Measurements from ENCODE around the gene ZDHHC7.

The ZDHHC7 gene

DNA sequence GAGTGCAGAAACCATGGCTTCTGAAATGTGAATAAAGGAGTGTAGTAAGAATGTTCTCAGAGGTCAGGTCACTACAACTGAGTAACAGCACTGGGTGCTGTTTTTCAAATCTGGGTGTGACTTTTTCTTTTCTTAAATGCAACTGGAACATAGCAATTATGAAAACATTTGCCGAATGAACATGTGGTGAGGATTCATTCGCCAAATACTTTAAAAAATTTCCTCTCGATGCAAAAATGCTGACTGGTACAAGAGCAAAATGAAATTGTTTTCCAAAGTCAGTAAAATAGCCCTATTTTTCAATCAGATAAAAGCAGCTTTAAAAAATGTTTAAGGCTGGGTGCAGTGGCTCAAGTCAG is 18.6 kb downstream of the ZDHHC7 start:
- no peak overlapping the region for H3K4me3 ChIP-seq (ENCODE audit: low read depth, low read length)
- peak; percentile 75 for DNase-seq (ENCODE audit: low read depth)
- TF ChIP-seq, protein P1, sequence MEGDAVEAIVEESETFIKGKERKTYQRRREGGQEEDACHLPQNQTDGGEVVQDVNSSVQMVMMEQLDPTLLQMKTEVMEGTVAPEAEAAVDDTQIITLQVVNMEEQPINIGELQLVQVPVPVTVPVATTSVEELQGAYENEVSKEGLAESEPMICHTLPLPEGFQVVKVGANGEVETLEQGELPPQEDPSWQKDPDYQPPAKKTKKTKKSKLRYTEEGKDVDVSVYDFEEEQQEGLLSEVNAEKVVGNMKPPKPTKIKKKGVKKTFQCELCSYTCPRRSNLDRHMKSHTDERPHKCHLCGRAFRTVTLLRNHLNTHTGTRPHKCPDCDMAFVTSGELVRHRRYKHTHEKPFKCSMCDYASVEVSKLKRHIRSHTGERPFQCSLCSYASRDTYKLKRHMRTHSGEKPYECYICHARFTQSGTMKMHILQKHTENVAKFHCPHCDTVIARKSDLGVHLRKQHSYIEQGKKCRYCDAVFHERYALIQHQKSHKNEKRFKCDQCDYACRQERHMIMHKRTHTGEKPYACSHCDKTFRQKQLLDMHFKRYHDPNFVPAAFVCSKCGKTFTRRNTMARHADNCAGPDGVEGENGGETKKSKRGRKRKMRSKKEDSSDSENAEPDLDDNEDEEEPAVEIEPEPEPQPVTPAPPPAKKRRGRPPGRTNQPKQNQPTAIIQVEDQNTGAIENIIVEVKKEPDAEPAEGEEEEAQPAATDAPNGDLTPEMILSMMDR (conservative IDR thresholded peaks at IDR 0.05; ENCODE audit: low read depth, low read length): no peak

DNA sequence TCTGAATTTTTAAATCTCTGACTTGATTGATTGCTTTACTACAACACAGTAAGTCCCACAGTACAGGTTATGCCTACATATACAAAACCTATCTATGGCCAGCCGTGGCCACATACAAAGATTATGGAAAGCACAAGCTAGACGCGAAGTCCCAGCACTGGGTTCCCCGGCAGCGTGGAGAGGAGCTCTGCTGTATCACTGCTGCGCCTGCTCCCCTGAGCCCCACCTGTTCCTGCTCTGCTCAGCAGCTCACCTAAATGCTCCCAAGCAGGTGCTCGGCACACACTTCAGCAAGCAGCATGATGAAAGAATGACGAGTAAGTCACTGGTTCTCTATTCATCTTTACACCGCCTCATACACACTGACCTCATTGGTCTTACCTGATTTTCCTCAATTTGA is 20.6 kb downstream of the ZDHHC7 start:
- no peak for DNase-seq (ENCODE audit: low read depth)
- no peak overlapping the region for H3K4me3 ChIP-seq (ENCODE audit: low read depth, low read length)
- TF ChIP-seq, protein P1 (conservative IDR thresholded peaks at IDR 0.05; ENCODE audit: low read depth, low read length): no peak

DNA sequence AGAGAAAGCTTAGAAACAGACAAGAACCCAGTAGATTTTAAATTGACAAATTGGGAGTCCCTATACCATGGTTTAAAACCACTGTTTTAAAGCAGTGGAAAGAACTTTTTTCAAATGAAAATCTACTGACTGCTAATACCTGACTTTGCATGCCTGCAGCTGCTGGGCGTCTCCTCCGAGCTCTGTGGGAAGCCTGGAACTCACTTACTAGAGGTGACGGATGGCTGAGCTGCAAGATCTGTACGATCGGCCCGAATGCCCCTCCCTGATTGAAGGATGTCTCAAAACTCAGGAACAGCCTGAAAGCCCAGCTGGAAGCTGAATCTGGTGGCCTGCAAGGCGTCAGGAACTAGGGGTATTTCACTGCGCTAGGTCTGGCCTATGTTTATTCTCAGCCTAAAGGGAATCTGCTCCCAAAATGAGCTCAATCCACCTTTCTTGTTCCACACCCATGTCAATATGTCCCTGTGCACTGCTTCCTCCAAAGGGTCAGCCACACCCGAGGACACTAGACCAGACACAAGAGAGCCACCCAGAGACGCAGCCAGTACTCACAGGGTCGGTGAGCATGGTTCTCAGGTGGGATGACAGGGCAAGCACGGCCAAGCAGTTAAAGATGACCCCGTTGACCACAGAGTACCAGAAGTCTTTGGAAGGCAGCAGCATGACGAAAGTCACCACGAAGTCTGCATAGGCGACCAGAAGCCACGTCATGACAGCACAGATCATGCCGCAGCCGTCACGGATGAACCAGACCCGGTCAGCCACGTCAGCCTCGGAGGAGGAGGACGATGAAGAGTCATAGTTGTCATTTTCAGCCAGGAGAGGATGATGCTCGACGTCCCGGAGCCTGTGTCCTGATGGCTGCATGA is 21.4 kb downstream of the ZDHHC7 start:
- TF ChIP-seq, protein P1 (conservative IDR thresholded peaks at IDR 0.05; ENCODE audit: low read depth, low read length): no peak
- H3K4me3 ChIP-seq (ENCODE audit: low read depth, low read length): no peak overlapping the region
- no peak for DNase-seq (ENCODE audit: low read depth)

DNA sequence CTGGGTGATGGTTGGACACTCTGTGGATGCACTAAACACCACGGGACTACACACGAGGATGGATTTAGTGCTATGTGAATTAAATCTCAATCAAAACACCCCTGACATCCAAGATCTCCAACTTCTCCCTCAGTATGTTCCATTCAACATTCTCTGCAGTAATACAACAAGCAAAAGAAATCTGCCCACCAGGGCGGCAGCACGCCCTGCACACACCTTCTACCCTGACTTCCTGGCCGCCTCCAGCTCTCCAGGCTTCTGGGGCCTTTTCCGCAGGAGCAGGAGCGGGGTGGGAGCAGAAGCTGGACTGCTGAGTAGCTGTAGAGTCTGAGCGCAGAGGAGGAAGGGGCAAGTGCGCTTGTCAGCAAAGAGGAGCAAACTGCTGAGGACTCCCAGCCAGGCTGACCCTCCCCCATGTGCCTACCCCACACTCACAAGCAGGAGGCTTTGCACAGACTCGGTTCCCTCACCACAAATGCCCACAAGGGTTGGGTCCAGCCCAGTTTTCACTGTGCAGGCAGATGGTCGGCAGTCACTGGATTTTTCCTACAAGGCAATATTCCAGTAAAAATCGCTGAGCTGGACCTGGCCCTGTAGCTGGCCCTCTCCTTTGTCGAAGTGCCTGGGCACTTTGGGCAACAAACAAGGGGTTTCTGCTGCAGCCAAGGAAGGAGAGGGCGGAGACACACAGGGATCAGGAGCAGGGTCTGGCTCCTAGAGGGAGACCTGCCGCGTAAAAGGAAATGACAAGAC is 22.8 kb downstream of the ZDHHC7 start:
- TF ChIP-seq, protein P1 (conservative IDR thresholded peaks at IDR 0.05; ENCODE audit: low read depth, low read length): no peak
- no peak for DNase-seq (ENCODE audit: low read depth)
- H3K4me3 ChIP-seq (ENCODE audit: low read depth, low read length): no peak overlapping the region

DNA sequence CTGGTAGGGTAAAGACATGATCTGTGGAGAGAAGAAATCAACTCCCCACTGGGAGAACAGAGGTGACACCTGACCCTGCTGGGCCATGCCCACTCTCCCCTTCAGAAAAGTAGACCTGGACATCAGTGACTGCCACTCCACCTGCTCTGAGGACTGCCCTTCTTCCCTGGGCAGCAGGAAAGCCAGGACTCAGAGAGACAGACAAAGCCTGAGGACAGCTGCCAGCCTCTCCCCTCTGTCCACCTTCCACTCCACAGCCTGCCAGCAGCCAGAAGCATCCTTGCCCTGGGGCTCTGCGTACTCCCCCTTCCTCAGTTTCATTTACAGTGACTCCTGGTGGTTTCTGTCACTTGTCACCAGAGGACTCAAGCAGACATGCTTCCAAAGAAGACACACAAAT is 24.5 kb downstream of the ZDHHC7 start:
- TF ChIP-seq, protein P1 (conservative IDR thresholded peaks at IDR 0.05; ENCODE audit: low read depth, low read length): no peak
- no peak for DNase-seq (ENCODE audit: low read depth)
- H3K4me3 ChIP-seq (ENCODE audit: low read depth, low read length): no peak overlapping the region

DNA sequence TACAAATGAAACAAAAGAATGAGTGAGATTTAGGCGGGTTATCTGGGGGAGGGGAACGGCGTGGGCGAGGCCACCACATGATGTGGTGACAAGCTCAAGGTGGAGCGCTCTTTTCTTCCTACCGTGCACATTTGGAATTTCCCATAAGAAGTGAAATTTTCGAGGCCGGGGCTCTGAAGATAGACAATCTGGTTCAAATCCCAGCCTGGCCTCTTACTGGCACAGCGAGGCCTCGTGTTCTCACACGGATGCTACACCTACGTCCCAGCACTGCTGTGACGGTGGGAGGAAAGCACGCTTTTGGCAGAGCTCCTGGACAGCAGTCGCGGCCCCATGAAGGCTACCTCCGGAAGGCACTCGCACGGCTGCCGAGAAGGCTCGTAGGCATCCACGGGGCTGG is 25.2 kb downstream of the ZDHHC7 start:
- DNase-seq (ENCODE audit: low read depth): no peak
- no peak overlapping the region for H3K4me3 ChIP-seq (ENCODE audit: low read depth, low read length)
- TF ChIP-seq, protein P1 (conservative IDR thresholded peaks at IDR 0.05; ENCODE audit: low read depth, low read length): no peak
